ENCODE measurements around the gene DENND1A.

DNA sequence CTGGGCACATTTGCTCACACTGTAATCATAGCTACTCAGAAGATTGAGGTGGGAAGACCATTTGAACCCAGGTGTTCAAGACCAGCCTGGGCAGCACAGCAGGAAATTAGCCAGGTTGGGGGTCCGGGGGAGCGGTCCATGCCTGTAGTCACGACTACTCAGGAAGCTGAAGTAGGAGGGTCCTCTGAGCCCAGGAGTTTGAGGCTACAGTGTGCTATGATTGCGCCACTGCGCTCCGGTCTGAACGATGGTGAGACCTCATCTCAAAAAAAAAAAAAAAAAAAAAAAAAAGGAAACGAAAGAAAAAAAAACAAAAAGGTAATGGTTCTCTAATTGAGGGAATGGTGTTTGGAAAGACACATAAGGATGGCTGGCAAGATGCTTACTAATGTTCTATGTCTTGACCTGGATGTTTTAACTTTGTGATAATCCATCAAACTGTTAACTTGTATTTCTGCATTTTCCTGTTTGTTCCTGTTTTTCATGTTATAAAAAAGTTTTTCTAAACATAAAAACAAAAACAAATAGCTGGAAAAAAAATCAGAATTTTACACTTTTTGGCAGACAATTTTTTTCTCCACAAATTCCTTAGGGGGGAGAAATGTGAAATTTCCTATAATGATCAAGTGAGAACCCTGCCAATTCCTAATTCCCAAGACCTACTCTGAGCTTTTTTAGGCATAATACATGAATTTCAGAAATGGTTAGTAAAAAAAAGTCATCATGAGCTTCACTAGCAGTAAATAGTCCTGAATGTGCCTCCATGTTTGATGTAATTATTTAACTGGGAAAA lies 96.9 kb downstream of the DENND1A start:
- TF ChIP-seq, protein P1, sequence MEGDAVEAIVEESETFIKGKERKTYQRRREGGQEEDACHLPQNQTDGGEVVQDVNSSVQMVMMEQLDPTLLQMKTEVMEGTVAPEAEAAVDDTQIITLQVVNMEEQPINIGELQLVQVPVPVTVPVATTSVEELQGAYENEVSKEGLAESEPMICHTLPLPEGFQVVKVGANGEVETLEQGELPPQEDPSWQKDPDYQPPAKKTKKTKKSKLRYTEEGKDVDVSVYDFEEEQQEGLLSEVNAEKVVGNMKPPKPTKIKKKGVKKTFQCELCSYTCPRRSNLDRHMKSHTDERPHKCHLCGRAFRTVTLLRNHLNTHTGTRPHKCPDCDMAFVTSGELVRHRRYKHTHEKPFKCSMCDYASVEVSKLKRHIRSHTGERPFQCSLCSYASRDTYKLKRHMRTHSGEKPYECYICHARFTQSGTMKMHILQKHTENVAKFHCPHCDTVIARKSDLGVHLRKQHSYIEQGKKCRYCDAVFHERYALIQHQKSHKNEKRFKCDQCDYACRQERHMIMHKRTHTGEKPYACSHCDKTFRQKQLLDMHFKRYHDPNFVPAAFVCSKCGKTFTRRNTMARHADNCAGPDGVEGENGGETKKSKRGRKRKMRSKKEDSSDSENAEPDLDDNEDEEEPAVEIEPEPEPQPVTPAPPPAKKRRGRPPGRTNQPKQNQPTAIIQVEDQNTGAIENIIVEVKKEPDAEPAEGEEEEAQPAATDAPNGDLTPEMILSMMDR (conservative IDR thresholded peaks at IDR 0.05; ENCODE audit: low read depth in 2 of 2) = no peak
- TF ChIP-seq, protein P2, sequence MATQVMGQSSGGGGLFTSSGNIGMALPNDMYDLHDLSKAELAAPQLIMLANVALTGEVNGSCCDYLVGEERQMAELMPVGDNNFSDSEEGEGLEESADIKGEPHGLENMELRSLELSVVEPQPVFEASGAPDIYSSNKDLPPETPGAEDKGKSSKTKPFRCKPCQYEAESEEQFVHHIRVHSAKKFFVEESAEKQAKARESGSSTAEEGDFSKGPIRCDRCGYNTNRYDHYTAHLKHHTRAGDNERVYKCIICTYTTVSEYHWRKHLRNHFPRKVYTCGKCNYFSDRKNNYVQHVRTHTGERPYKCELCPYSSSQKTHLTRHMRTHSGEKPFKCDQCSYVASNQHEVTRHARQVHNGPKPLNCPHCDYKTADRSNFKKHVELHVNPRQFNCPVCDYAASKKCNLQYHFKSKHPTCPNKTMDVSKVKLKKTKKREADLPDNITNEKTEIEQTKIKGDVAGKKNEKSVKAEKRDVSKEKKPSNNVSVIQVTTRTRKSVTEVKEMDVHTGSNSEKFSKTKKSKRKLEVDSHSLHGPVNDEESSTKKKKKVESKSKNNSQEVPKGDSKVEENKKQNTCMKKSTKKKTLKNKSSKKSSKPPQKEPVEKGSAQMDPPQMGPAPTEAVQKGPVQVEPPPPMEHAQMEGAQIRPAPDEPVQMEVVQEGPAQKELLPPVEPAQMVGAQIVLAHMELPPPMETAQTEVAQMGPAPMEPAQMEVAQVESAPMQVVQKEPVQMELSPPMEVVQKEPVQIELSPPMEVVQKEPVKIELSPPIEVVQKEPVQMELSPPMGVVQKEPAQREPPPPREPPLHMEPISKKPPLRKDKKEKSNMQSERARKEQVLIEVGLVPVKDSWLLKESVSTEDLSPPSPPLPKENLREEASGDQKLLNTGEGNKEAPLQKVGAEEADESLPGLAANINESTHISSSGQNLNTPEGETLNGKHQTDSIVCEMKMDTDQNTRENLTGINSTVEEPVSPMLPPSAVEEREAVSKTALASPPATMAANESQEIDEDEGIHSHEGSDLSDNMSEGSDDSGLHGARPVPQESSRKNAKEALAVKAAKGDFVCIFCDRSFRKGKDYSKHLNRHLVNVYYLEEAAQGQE (IDR thresholded peaks at IDR 0.05; ENCODE audit: unreplicated experiment) = no peak
- no peak for TF ChIP-seq POLR2AphosphoS5 (IDR thresholded peaks at IDR 0.05; ENCODE audit: low read depth)
- no peak for TF ChIP-seq EZH2 (IDR thresholded peaks at IDR 0.05; ENCODE audit: low read depth, unreplicated experiment)
- TF ChIP-seq EZH2phosphoT487 (IDR thresholded peaks at IDR 0.05; ENCODE audit: unreplicated experiment) = no peak
- no peak for TF ChIP-seq CREB1 (CRISPR knock-in tag; IDR thresholded peaks at IDR 0.05; ENCODE audit: low read depth)
- TF ChIP-seq, protein P3, sequence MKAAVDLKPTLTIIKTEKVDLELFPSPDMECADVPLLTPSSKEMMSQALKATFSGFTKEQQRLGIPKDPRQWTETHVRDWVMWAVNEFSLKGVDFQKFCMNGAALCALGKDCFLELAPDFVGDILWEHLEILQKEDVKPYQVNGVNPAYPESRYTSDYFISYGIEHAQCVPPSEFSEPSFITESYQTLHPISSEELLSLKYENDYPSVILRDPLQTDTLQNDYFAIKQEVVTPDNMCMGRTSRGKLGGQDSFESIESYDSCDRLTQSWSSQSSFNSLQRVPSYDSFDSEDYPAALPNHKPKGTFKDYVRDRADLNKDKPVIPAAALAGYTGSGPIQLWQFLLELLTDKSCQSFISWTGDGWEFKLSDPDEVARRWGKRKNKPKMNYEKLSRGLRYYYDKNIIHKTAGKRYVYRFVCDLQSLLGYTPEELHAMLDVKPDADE (IDR thresholded peaks at IDR 0.05) = no peak
- no peak for TF ChIP-seq STAT1 (IDR thresholded peaks at IDR 0.05; ENCODE audit: unreplicated experiment)
